Spleen (tissue), 11 donors: Measurements from ENCODE around the gene ZYX. TPM values are rescaled to one million over a fixed set of nuclear protein-coding genes. Genes with fewer than 3 reads are reported as not detected.

ENCODE experiments used
- DNase-seq: peaks from one replicate; pipeline ENCODE4 v3.0.0-alpha.2; 2020
- H3K27ac ChIP-seq, 8 donors: fragments of 200-600 bp; sonication (generic) in 7 of 8; 1 replicate in 4 of 8; 2 replicates in 4 of 8; pipeline versions ENCODE4 v1.5.0 to v1.8.0; 2016 to 2021; ENCODE audit warnings: inconsistent platforms in 4 of 8, mild to moderate bottlenecking in 4 of 8, moderate library complexity in 1 of 8
- H3K27me3 ChIP-seq, 7 donors: fragments of 200-600 bp; sonication (generic) in 6 of 7; replicated peaks in 1 of 7; 1 replicate in 4 of 7; 2 replicates in 3 of 7; pipeline versions ENCODE4 v1.5.0 to v1.8.0; 2016 to 2021; ENCODE audit warnings: inconsistent platforms in 3 of 7, mild to moderate bottlenecking in 1 of 7
- H3K36me3 ChIP-seq, 6 donors: fragments of 200-600 bp; sonication (generic) in 5 of 6; 1 replicate in 4 of 6; 2 replicates in 2 of 6; pipeline versions ENCODE4 v1.5.0 to v1.8.0; 2016 to 2021; ENCODE audit warnings: inconsistent platforms in 2 of 6
- H3K4me1 ChIP-seq, 6 donors: fragments of 200-600 bp; sonication (generic) in 5 of 6; 1 replicate in 3 of 6; 2 replicates in 3 of 6; pipeline versions ENCODE4 v1.5.0 to v1.8.0; 2016 to 2021; ENCODE audit warnings: inconsistent platforms in 3 of 6
- H3K4me3 ChIP-seq, 8 donors: fragments of 200-600 bp; sonication (generic) in 7 of 8; 1 replicate in 4 of 8; 2 replicates in 4 of 8; pipeline versions ENCODE4 v1.5.0 to v1.8.0; 2016 to 2021; ENCODE audit warnings: inconsistent platforms in 4 of 8, mild to moderate bottlenecking in 4 of 8, moderate library complexity in 2 of 8
- H3K9me3 ChIP-seq, 8 donors: fragments of 200-600 bp; sonication (generic) in 7 of 8; 1 replicate in 4 of 8; 2 replicates in 4 of 8; pipeline versions ENCODE4 v1.5.0 to v1.8.0; 2016 to 2021; ENCODE audit warnings: inconsistent platforms in 4 of 8
- POLR2A ChIP-seq, 3 donors: fragments of 450-650 bp; IDR thresholded peaks; one replicate each; pipeline ENCODE4 v1.5.1; 2017; ENCODE audit warnings: antibody characterized with exemption in 3 of 3, mild to moderate bottlenecking in 1 of 3
- POLR2AphosphoS5 ChIP-seq, 3 donors: sonication (generic); formaldehyde crosslinking; IDR thresholded peaks; one replicate each; pipeline ENCODE4 v1.5.1; 2017; ENCODE audit warnings: antibody characterized with exemption in 3 of 3
- WGBS, 5 donors: extraction: QIAGEN DNeasy Blood & Tissue Kit in 3 of 5; methylation state at CpG; one replicate each; pipeline versions ENCODE4 v1.1.5 to v1.1.7; 2013 to 2018; 5-methylcytosine and 5-hydroxymethylcytosine counted together
- intact Hi-C: fragments of 100-400 bp; cut with DNase I; formaldehyde crosslinking; loops from one replicate; pipeline ENCODE4 v1.15.0; 2023; ENCODE audit warnings: low total_unique reads
- polyA plus RNA-seq, 3 donors: library from polyadenylated mRNA; stranded (reverse); fragments of 200-250 nt; gene quantifications; one replicate each; pipeline ENCODE4 v1.2.1, GENCODE V29; 2013
- total RNA-seq, 7 donors: library from RNA; depleted of rRNA in 3 of 7; stranded (reverse); fragments of >200 nt in 3 of 7; fragmentation: NEBNext Ultra II Directional in 4 of 7; extraction: Animal tissue kit (Norgen Biotek cat#: 25700) in 4 of 7; gene quantifications; one replicate each; pipeline versions ENCODE4 v1.1.0 to v1.2.1, GENCODE V29; 2016 to 2021
- TF ChIP-seq, protein P1 (sequence below), 11 experiments: fragments of 200-600 bp in 7 of 11; fragments of 450-650 bp in 4 of 11; sonication (generic) in 4 of 11; IDR thresholded peaks in 8 of 11; conservative IDR thresholded peaks in 3 of 11; 1 replicate in 7 of 11; 2 replicates in 4 of 11; pipeline versions ENCODE4 v1.4.0 to v1.8.0; 2016 to 2021; ENCODE audit warnings: antibody characterized with exemption in 11 of 11, inconsistent platforms in 4 of 11, mild to moderate bottlenecking in 1 of 11
- donor health status: healthy with polysubstance abuse.
- donor health status: DM: no; HTN: no; CAD: no; lungs with moderate emphysema.
- donor health status: DM: no; HTN: no; CAD: no.
- donor health status: Bipolar disorder and iron deficiency.
- donor health status: healthy.
- donor health status: DM: no; HTN: no; CAD: no.
- donor health status: DM: yes; HTN: yes; CAD: no.

The ZYX gene
- total and polyA plus RNA-seq, 10 donors = 50.3 to 439 (median 187) TPM

DNA sequence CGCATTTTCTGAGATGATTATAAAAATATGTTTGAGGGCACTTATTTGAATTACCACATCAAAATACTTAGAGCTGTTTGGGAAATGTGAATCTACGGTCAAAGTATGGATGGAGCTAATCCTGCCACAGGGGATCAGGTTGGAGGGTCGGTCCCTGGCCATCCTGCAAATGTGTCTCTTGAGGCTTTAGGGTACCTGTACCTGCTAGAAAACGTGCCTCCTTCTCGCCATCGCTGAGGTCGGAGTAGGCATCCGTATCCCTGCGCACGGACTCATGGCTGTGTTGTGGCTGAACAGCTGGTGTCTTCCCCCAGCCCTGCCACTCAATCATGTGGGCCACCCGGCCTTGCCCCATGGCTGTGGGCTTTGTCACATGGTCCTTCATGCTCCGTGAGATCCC lies 22.5 kb upstream of the ZYX start:
- WGBS, 5 donors = 82 to 92% (median 86%) methylated on average over 12 of the region's 12 CpGs
- Histone ChIP-seq H3K27ac (no peak overlapping the region), H3K36me3 (no peaks in the 10 kb centered on the region), H3K4me3 (no peak overlapping the region), H3K27me3 (peaks cover 0 to 65% (median 23%) of the 10 kb centered on the region in 7 donors), H3K4me1 (peaks cover 0 to 19% (median 14%) of the 10 kb centered on the region in 6 donors), H3K9me3 (no peaks in the 10 kb centered on the region)
- no peak for DNase-seq
- TF ChIP-seq, protein P1, sequence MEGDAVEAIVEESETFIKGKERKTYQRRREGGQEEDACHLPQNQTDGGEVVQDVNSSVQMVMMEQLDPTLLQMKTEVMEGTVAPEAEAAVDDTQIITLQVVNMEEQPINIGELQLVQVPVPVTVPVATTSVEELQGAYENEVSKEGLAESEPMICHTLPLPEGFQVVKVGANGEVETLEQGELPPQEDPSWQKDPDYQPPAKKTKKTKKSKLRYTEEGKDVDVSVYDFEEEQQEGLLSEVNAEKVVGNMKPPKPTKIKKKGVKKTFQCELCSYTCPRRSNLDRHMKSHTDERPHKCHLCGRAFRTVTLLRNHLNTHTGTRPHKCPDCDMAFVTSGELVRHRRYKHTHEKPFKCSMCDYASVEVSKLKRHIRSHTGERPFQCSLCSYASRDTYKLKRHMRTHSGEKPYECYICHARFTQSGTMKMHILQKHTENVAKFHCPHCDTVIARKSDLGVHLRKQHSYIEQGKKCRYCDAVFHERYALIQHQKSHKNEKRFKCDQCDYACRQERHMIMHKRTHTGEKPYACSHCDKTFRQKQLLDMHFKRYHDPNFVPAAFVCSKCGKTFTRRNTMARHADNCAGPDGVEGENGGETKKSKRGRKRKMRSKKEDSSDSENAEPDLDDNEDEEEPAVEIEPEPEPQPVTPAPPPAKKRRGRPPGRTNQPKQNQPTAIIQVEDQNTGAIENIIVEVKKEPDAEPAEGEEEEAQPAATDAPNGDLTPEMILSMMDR (IDR thresholded peaks at IDR 0.05 in 8 of 11, conservative IDR thresholded peaks at IDR 0.05 in 3 of 11) = no peak
- TF ChIP-seq POLR2A (IDR thresholded peaks at IDR 0.05) (no peak), POLR2AphosphoS5 (IDR thresholded peaks at IDR 0.05) (no peak)
- intact Hi-C loops = no loop called here

DNA sequence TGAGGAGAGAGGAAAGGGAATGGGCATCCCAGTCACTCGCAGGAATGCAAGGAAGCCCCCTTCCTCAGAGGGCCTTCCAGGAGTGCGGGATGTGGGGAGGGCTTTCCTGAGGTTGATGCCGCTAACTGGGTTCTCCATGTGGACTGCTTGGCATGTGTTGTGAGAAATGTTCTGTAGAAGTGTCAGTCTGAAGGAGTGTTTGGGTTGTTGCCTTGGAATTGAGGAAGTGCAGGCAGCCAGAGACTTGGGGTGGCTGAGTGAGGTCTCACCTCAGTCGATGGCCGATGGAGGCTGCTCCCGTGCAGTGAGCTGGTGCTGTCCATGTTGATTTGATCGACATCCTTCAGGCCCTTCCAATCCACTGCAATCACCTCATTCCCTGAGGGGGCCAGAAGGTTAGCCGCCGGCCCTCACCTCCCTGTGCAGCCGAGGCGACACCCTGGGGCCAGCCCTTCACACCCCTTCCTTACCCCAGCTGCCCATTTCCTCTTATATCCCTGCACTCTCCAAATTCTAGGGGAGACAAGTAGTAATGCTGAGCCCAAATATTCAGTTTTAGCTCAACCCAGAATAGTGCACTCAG lies 21.3 kb upstream of the ZYX start:
- no peaks in the 10 kb centered on the region for H3K9me3 ChIP-seq
- H3K4me1 ChIP-seq = peaks cover 0 to 19% (median 14%) of the 10 kb centered on the region in 6 donors
- DNase-seq = no peak
- peaks cover 0 to 65% (median 35%) of the 10 kb centered on the region in 7 donors for H3K27me3 ChIP-seq
- no peaks in the 10 kb centered on the region for H3K36me3 ChIP-seq
- H3K27ac ChIP-seq = no peak overlapping the region
- TF ChIP-seq, protein P1 (IDR thresholded peaks at IDR 0.05 in 8 of 11, conservative IDR thresholded peaks at IDR 0.05 in 3 of 11) = no peak
- no peak for TF ChIP-seq POLR2AphosphoS5 (IDR thresholded peaks at IDR 0.05)
- no peak for TF ChIP-seq POLR2A (IDR thresholded peaks at IDR 0.05)
- H3K4me3 ChIP-seq = no peak overlapping the region
- intact Hi-C loops = no loop called here
- 54 to 74% (median 62%) methylated on average over 11 of the region's 11 CpGs for WGBS, 5 donors

DNA sequence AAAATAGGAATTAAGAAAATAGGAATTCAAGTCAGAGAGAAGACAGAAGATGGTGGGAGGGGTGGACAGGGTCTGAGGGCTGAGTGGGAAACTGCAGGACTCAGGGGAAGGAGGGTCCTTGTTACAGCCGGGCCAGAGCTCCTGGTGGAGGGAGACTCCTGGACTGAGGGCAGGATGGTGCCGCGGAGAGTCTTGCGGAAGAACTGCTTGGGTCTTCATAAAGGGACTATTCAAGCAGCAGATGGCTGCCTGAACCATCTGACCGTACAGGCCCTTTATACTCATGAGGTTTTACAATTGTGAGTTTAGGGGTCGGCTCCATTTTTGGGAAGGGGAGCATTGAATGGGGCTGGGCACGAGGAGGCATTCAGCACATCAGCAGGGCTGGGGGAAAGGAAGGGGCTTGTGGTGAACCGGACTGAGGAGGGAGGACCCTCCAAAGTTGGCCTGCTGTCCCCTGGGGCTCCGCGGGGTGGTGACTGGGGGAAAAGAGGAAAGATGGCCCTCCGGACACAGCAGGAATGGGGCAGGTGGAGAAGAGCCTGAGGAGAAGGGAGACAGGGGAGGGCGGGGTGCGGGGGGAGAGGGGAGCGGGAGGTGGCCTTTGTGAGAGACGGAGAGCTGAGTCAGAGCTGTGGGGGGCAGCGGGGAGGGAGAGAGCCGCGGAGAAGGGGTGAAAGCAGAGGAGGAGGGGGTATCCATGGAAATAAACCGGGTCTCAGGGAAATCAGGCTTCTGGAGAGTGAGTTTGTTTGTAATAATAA lies 20.2 kb upstream of the ZYX start:
- intact Hi-C loops = no loop called here
- TF ChIP-seq POLR2AphosphoS5 (IDR thresholded peaks at IDR 0.05) (no peak), POLR2A (IDR thresholded peaks at IDR 0.05) (no peak)
- TF ChIP-seq, protein P1 (IDR thresholded peaks at IDR 0.05 in 8 of 11, conservative IDR thresholded peaks at IDR 0.05 in 3 of 11) = no peak
- peaks cover 0 to 72% (median 38%) of the 10 kb centered on the region in 7 donors for H3K27me3 ChIP-seq
- H3K4me1 ChIP-seq = peaks cover 0 to 19% (median 14%) of the 10 kb centered on the region in 6 donors
- no peak overlapping the region for H3K27ac ChIP-seq
- peak overlapping the region in 1 of 8 donors; percentile 79 for H3K4me3 ChIP-seq
- WGBS, 5 donors = 59 to 66% (median 62%) methylated on average over 19 of the region's 19 CpGs
- H3K36me3 ChIP-seq = no peaks in the 10 kb centered on the region
- H3K9me3 ChIP-seq = no peaks in the 10 kb centered on the region
- DNase-seq = no peak

DNA sequence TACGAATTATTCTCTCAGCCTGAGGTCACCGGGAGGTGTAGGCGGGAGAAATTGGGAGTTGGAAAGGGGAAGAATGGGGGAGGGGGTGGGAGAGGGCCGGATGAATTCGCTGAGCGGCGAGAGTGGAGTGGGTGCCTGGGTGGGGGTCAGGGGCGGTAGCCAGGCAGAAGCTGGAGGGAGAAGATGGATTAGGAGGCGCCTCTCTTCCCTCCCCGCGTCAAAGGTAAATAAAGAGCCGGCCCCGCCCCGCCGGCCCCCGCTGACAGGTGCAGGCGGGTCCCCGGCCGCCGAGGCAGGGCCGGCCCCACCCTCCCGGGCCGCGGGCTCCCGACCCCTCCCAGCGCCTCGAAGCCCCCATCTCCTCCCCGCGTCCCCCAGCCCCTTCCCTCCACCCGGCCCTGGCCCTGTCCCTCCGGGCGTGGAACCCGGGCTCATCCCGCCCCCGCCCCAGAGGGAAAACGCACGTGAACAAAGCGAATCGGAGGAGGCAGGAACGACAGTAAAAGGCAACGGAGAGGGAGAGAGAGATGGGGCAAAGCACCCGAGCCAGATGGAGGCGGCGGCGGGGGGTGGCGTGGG lies 19.5 kb upstream of the ZYX start:
- DNase-seq = no peak
- Histone ChIP-seq H3K27ac (no peak overlapping the region), H3K9me3 (no peaks in the 10 kb centered on the region), H3K27me3 (peaks cover 0 to 73% (median 38%) of the 10 kb centered on the region in 7 donors), H3K4me3 (peak overlapping the region in 7 of 8 donors; percentile 37 to 79 (median 55)), H3K4me1 (peaks cover 0 to 19% (median 14%) of the 10 kb centered on the region in 6 donors), H3K36me3 (no peaks in the 10 kb centered on the region)
- TF ChIP-seq, protein P1 (IDR thresholded peaks at IDR 0.05 in 8 of 11, conservative IDR thresholded peaks at IDR 0.05 in 3 of 11) = no peak
- TF ChIP-seq POLR2A (IDR thresholded peaks at IDR 0.05) (no peak), POLR2AphosphoS5 (IDR thresholded peaks at IDR 0.05) (no peak)
- 6 to 10% (median 8%) methylated on average over 18 to 46 of the region's 46 CpGs for WGBS, 5 donors
- intact Hi-C loops = no loop called here
